ENCODE measurements around the gene CD274.
"Not testable (repeated sequence)": the region's sequence is repeated elsewhere in the genome, so short reads cannot be mapped to it uniquely, and the experiment has no call there.

Gene CD274

DNA sequence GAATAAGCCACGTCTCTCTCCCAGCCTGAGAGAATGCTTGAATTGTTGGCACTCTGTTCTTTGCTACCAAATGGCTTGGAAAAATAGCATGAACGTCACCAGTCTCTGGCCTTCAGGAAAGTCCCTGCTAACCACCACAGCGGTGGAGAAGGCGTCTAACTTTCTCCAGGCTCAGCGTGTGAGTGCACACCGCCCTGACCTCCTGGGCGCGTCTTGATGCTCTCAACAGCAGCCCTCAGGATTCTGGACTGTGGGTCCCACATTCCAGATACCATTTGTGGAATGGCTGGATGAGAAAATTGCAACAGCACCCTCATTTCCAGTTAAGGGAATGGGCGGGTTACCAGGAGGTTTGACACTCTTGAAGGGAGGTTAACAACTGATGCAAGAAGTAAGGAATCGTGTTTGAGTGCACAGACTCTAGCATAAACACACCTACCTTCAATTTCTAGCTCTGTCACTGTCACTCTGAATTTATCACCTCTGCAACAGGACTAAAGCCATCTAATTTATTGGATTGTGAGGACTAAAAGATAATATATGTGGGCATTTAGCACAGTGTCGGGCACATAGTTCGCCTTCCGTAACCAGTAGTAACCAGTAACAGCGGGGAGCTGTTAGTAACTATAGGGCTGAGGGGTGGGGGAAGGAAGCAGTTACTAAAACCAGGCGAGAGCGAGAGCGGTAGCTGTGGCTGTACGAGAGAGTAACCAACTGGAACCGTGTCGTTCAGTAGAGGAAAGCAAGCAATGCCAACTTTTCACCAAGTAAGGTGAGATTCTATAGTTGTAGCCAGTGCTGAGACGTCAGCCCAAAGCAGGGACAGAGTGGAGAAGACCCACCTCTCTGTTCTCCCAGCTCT, 11.8 kb upstream of the CD274 start:
- DNase-seq, result no peak

DNA sequence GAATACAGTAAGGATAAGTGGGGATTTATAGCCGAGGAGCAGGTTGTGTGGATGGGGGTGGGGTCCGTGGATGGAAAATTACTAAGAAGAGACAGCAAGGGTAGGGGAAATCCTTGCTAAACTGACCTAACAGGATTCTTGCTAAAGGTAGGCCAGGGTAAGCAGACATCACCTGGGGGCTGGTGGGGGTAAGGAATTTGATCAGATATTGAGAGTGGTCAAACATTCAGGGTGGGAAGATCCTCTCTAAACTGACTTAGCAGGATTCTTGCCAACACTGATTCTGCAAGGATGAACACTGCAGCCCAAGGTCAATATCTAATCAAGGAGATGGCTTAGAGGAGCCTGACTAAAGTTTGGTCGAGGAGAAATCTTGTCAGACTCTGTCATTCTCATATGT, 9.9 kb upstream of the CD274 start:
- no peak for DNase-seq

DNA sequence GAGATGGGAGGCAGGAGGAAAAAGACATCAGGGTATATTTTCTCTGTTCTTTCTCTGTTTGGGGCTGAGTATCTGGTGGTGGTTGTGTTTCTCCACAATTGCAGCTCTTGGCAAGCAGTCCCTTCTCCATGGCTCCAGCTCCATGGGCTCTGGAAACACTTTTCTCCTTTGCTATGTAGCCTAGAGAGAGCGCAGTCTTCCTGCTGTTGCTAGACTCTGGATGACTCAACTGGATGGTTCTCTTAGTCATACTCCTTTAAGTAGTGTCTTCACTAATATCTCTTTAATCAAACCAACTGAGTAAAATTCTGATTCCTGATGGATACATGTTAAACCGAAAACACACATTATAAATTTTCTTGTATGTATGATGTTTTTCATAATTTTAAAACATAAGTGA, 9.3 kb upstream of the CD274 start:
- no peak for DNase-seq

DNA sequence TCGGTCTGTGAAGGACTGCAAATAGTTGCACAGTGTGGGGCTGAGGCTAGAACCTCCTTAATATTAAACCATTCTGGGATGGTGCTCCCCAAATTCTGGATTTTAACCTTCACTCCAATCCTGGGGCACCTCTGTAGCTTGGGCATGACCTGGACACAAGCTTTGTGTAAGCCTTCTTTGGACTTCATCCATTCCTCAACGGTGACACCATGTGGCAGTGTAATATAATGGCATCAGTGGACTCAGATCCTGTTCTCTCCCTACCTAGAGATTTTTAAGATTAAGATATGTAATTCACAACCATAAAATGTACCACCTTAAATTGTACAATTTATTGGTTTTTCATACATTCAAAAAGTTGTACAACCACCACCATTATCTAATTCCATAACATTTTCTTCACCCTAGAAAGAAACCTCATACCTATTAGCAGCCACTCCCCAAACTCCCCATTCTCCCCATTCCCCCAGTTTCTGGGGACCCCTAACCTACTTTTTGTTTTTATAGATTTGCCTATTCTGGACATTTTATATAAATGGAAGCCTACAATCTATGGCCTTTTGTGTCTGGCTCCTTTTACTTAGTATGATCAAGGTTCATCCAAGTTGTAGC, 7.8 kb upstream of the CD274 start:
- DNase-seq, result no peak

DNA sequence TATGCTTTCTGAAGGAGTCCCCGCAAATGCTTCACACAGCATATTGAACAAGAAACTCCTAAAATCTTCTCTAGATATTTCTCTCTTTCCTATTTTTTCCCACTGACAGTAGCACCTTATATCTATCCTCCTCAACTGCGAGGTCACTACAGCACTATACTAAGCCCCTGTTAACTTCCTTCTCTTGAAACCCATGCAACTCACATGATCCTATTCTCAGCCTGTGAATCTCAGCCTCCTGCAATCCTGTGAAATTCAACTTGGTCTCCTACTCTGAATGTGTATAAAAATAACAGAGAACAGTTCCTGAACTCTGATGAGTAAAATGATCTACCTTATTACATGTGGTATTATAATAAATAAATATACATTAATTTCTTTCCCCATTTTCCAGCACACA, 6.5 kb upstream of the CD274 start:
- no peak for DNase-seq

DNA sequence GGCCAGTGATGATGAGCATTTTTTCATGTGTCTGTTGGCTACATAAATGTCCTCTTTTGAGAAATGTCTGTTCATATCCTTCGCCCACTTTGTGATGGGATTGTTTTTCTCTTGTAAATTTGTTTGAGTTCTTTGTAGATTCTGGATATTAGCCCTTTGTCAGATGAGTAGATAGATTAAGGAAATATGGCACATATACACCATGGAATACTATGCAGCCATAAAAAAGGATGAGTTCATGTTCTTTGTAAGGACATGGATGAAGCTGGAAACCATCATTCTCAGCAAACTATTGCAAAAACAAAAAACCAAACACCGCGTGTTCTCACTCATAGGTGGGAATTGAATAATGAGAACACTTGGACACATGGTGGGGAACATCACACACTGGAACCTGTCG, 5.2 kb upstream of the CD274 start:
- DNase-seq, result not testable (repeated sequence)

DNA sequence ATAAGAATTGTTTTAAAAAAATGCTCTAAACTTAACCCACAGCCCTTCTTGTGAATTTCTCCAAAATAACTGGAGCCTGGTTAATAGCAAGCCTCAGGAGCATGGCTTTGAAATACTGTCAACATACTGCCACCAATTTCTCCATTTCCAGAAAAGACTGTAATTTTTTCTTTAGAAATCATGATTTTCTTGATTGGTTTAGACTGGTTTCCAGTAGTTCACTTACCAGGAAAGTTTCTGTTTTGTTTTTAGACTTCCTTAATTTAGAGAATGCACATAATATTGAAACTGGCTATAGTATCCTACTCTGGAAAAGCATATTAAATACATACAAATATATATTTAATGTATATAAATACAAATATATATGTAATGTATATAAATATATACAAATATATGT, 4.5 kb upstream of the CD274 start:
- no peak for DNase-seq

DNA sequence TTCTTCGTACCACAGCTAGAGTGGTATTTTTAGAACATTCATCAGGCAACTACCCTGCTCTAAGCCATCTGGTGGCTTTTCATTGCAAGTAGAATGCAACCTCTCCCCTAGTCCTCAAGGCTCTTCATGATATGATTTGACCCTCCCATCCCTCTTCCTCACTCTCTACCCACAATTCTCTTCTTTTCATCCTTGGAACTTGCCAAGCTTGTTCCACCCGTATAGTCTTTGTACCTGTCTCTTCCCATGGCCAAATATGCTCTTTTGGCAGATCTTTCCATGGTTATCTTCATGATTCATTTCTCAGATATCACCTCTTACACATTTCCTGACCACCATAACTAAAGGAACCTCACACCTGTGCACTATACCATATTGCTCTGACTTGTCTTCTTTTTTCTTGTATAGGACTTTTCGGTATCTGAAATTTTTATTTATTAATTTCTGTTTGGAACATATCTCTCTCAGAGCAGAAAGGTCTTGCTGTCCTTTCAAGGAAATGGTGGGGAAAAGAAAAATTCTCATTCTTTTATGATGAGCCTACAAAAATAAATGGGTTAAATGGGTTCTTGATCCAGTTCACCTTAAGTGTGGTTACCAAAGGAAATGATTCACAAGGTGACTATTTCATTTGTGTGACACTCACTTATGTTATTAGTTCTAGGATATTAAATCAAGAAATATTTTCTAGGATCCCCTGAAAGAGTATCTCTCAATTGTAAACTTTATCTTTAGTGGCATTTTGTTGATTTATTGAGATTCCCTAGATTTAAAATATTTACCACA, 3.7 kb upstream of the CD274 start:
- DNase-seq, result no peak

DNA sequence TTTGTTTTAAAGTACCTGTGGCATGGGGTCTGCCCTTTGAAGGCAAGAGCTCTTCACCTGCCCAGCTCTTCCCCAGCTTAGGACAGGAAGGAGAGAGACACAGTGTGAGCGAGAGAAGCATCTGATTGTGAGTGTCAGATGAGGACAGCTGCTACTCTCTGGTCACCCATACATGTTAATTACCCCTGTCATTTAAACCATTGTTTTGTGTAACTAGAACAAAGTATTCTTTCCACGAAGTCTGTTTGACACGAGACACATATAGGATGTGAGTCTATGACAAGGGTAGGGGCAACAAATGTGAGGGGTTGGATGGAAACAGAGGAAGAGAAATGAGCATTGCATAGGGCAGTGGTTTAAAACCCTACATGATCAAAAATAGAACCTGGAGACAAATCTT, 3.0 kb upstream of the CD274 start:
- DNase-seq, result no peak

DNA sequence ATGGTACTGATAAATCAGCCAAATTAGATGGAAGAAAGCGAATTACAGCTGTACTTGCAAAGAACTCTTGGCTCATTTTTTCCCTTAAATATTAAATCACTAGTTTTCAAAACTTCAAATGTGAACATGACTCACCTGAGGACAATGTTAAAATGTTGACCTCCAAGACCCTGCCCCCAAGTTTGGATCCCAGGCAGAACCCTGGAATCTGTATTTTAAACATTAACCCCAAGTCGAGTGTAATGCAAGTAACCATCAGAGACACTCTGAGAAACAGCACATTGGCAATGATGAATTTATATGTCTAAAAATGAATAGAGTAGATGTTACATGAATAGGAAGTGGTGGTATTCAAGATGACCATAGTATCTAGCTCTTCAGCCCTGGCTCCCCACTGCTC, 2.3 kb upstream of the CD274 start:
- no peak for DNase-seq

DNA sequence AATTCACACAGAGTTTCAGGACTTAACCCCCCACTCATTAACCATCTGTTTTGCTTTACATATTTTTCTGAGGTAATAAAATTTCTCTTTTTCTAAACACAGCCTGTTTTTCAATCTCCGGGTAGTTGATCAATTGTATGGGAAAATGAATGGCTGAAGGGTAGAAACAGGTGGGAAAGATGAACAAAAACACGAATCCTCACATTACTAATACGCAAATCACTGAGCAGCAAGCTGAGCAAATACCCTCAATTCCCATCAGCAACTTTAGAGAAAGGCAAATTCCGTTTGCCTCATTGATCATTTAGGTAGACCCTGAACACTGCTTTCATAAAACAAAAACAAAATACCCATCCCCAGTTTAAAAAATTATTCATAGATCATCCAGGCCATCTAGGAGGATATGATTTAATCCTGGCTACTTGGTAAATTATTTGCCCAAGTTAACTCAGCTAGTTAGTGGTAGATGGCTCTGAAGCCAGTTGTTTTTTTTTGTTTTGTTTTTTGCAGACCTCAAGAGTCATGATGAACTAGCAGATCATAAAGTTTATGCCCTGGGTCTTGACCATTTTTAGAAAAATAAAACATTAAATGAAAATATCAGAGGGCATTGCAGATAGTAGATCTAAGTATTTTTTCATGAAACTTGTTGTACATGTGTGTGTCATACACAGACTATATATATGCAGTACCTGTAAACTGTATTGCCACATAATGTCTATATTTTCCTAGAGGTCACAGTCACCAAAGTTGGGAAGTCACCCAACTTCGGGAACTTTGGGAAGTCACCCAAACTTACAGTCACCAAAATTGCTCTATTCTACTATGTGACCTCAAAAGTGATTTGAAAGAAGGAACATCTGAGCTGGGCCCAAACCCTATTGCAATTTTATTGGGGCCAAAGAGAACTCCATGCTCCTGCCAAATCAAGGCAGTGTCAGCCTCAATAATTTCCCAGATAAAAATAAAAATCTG, 1.6 kb upstream of the CD274 start:
- DNase-seq, result no peak

DNA sequence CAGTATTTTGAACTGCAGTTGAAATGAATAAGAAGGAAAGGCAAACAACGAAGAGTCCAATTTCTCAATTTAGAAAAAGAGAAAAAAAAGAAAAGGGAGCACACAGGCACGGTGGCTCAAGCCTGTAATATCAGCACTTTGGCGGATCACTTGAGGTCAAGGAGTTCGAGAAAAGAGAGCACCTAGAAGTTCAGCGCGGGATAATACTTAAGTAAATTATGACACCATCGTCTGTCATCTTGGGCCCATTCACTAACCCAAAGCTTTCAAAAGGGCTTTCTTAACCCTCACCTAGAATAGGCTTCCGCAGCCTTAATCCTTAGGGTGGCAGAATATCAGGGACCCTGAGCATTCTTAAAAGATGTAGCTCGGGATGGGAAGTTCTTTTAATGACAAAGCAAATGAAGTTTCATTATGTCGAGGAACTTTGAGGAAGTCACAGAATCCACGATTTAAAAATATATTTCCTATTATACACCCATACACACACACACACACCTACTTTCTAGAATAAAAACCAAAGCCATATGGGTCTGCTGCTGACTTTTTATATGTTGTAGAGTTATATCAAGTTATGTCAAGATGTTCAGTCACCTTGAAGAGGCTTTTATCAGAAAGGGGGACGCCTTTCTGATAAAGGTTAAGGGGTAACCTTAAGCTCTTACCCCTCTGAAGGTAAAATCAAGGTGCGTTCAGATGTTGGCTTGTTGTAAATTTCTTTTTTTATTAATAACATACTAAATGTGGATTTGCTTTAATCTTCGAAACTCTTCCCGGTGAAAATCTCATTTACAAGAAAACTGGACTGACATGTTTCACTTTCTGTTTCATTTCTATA, 602 bp upstream of the CD274 start:
- DNase-seq, result no peak

DNA sequence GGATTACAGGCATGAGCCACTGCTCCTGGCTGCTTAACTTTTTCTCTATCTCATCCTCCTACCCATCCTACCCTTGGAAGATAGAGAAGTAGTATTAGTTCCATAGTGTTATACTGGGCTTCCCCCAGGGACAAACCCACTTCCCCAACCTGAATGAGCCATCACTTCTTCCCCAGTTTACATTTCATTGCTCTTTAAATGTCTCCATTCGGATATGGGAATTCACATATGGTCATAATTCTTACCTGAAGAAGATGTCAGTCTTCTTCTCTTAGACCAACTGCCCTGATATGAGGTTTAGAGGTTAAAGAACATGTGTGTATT, 1.9 kb downstream of the CD274 start:
- no peak for DNase-seq

DNA sequence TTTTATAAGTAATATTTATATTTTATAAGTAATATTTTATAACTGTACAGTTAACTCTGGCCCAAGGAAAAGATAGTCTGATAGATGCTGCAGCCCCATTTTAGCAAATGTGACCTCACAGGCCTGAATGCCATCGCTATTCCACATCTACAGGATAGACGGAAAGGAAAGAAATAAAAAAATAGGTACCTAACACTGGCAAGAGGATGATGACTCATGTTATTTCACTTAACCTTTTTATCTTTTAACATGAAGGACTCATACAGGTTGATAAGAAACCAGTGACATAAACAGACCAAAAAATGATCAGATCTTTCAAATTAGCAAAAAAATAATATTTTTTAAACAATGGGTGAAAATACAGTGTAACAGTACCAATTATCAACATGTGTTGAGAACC, 2.7 kb downstream of the CD274 start:
- DNase-seq, result no peak

DNA sequence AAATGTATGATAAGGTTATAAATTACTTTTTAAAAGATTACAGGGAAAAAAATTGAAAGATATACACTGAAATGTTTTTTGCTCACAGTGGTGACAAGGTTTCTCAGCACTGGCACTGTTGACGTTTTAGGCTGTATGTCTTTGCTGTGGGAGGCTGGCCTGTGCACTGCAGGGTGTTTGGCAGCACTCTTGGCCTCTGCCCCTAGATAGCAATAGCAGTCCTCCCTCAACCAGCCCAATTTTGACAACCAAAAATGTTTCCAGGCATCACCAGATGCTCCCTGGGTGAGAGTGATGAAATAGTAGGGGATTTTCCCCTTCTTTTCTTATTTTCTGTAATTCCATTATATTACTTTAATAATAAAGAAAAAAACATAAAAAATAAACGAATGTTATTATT, 3.3 kb downstream of the CD274 start:
- DNase-seq, result no peak

DNA sequence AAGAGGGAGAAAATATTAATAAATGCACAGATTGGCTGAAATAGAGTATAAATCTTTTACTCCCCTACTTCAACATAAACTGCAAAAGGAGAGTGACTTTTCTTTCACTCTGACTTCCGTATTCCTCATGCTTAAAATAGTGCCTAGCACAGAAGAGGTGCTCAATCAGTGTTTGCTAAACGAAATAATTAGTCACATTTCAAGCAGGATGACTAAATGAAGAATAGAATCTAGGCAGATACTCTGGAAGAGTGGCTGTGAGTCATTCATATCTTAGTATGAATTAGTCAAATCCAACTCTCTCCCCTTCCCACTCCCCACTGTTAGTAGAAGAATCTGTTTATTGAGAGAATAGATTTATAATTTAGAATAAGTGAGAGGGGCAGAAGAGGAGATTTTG, 4.8 kb downstream of the CD274 start:
- DNase-seq, result no peak

DNA sequence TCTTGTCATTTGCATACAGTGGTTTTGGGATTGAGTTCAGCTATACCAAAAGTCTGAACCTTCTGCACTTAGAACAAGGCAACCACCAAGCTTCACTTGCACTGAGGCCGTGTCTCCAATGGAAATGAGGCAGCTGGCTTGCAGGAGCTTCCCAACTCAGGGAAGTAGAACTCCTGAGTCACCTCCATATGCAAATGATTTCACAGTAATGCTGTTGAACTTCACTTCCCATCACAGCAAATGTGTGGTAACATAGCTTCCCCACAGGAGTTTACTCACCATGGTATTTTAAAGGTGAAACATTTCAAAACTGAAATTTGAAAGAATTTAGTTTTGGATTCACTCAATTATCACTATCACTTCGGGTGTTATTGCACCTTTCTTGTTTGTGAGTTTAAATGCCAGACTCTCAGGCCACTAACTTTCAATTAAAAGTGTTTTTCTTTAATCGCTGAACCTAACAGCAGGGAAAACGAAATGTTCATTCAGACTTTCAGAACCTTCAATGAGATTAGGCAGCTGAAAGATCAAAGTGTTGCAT, 9.0 kb downstream of the CD274 start:
- DNase-seq, result no peak

DNA sequence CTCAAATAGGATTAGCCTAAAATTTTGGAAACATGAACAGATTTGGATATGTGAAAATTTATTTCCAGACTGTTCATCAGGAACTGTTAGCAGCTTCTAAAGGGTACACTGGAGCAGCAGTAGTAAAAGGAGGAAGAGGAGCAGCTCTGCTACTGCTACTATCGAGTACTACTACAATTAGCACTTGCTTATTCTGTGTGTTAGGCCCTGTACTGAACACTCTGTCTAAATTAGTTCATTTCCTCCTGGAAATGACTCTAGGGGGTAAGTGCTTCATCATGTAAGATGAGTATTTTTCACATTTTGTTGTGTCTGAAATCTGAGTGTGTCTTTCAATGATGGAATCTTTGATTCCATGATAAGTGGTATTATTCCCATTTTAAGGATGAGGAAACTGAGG, 9.8 kb downstream of the CD274 start:
- DNase-seq, result no peak

DNA sequence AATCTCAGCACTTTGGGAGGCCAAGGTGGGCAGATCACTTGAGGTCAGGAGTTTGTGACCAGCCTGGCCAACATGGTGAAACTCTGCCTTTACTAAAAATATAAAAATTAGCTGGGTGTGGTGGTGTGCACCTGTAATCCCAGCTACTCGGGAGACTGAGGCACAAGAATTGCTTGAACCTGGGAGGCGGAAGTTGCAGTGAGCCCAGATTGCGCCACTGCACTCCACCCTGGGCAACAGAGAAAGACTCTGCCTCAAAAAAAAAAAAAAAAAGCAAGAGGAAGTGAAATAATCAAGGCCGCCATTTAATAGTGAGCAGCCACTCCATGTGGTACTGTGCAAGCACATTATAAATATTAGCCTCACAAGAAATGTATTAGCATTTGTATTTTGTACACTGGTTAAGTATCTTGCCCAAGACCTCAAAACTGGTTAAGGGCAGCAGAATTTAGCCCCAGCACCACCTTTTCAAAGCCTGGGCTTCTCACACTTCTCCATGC, 14.5 kb downstream of the CD274 start:
- not testable (repeated sequence) for DNase-seq

DNA sequence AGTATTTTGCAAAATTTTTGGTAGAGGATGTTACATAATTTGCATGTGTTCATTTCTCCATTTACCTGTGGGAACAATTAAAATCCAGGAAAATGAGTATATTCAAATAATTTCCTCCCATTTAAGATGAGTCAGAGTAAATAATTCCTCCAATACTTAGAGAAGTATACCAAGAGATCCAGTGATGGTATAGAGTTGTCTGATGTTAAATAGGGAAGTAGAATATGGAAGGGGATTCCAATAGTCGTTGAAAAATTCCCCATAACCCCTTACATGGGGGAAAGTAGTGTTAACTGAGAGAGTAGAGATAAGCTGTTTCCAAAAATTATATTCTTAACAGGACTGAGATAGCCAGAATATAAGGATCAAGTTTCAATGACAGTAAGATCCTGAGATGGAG, 15.7 kb downstream of the CD274 start:
- DNase-seq, result no peak

DNA sequence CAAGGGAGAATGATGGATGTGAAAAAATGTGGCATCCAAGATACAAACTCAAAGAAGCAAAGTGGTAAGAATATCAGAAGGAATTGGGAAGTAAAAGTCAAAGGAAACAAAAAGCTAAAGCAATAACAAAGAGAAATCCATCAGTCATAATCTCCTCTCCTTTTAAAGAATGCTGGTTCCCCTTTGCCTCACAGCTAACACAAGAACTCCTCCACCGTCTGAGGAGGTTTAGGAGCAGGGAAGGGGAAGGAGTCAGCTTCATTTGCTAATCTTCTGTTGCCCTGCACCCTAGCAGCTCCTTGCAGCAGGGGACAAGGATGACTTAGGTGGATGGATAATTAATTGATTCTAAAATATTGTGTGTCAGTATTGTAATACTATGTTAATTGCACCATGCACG, 16.4 kb downstream of the CD274 start:
- DNase-seq, result no peak

DNA sequence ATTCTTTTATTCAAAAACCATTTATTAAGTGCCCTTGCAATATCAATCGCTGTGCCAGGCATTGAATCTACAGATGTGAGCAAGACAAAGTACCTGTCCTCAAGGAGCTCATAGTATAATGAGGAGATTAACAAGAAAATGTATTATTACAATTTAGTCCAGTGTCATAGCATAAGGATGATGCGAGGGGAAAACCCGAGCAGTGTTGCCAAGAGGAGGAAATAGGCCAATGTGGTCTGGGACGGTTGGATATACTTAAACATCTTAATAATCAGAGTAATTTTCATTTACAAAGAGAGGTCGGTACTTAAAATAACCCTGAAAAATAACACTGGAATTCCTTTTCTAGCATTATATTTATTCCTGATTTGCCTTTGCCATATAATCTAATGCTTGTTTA, 18.5 kb downstream of the CD274 start:
- DNase-seq, result no peak
